ENCODE measurements around the gene ARL6IP4. TPM values are rescaled to one million over a fixed set of nuclear protein-coding genes. Genes with fewer than 3 reads are reported as not detected.
"Not testable (repeated sequence)": the region's sequence is repeated elsewhere in the genome, so short reads cannot be mapped to it uniquely, and the experiment has no call there.

The ARL6IP4 gene
- total RNA-seq, 3 donors from 2014 or later: 127 to 171 (median 128) TPM

GRCh38 chr12:122939125-122939524, 41.4 kb upstream of the ARL6IP4 start:
- intact Hi-C loops (cut with DNase I, micrococcal nuclease): no loop called here
- ATAC-seq (peak; percentile 18), DNase-seq (no peak)
- Histone ChIP-seq H3K4me3 (no peak overlapping the region), H3K9me3 (no peaks in the 10 kb centered on the region), H3K4me1 (ENCODE audit: low read depth) (no peaks in the 10 kb centered on the region), H3K36me3 (ENCODE audit: low read depth) (no peaks in the 10 kb centered on the region)
- no peak for TF ChIP-seq CTCF (IDR thresholded peaks at IDR 0.05)

GRCh38 chr12:122941351-122941750, 39.1 kb upstream of the ARL6IP4 start:
- H3K36me3 ChIP-seq (ENCODE audit: low read depth); H3K9me3 ChIP-seq; DNase-seq; H3K4me3 ChIP-seq; ATAC-seq; H3K4me1 ChIP-seq (ENCODE audit: low read depth); intact Hi-C loops (cut with DNase I, micrococcal nuclease): not testable (repeated sequence)

- ATAC-seq: no peak
These were observed 37.8 kb upstream of the ARL6IP4 start for GRCh38 chr12:122942637-122943036.

GRCh38 chr12:122943196-122943595, 37.3 kb upstream of the ARL6IP4 start:
- Histone ChIP-seq H3K4me1 (ENCODE audit: low read depth) (peaks cover 16% of the 10 kb centered on the region), H3K4me3 (no peak overlapping the region), H3K9me3 (no peaks in the 10 kb centered on the region), H3K36me3 (ENCODE audit: low read depth) (no peaks in the 10 kb centered on the region)
- no peak for TF ChIP-seq CTCF (IDR thresholded peaks at IDR 0.05)
- no peak for ATAC-seq
- intact Hi-C loops (cut with DNase I, micrococcal nuclease): no loop called here
- no peak for DNase-seq

More at GRCh38 chr12:122942637-122943036, 37.8 kb upstream of the ARL6IP4 start:
- no peak for TF ChIP-seq CTCF (IDR thresholded peaks at IDR 0.05)
- H3K36me3 ChIP-seq (ENCODE audit: low read depth): no peaks in the 10 kb centered on the region
- H3K4me3 ChIP-seq: no peak overlapping the region
- no peak for DNase-seq
- peaks cover 10% of the 10 kb centered on the region for H3K4me1 ChIP-seq (ENCODE audit: low read depth)
- intact Hi-C loops (cut with DNase I, micrococcal nuclease): no loop called here
- no peaks in the 10 kb centered on the region for H3K9me3 ChIP-seq

- DNase-seq (peak in 1 of 3 donors; percentile 46), ATAC-seq (peak; percentile 50)
- intact Hi-C loops (cut with DNase I, micrococcal nuclease): no loop called here
- TF ChIP-seq CTCF (IDR thresholded peaks at IDR 0.05): no peak
- Histone ChIP-seq H3K9me3 (no peaks in the 10 kb centered on the region), H3K4me3 (no peak overlapping the region), H3K36me3 (ENCODE audit: low read depth) (no peaks in the 10 kb centered on the region), H3K4me1 (ENCODE audit: low read depth) (peaks cover 16% of the 10 kb centered on the region)
These were observed 35.6 kb upstream of the ARL6IP4 start for GRCh38 chr12:122944605-122945592.

GRCh38 chr12:122946690-122947341, 33.7 kb upstream of the ARL6IP4 start:
- peaks cover 24% of the 10 kb centered on the region for H3K4me1 ChIP-seq (ENCODE audit: low read depth)

More at GRCh38 chr12:122946690-122947341, 33.7 kb upstream of the ARL6IP4 start:
- no peak overlapping the region for H3K4me3 ChIP-seq
- intact Hi-C loops (cut with DNase I, micrococcal nuclease): no loop called here
- no peak for TF ChIP-seq CTCF (IDR thresholded peaks at IDR 0.05)
- ATAC-seq: peak; percentile 84
- no peaks in the 10 kb centered on the region for H3K9me3 ChIP-seq
- no peaks in the 10 kb centered on the region for H3K36me3 ChIP-seq (ENCODE audit: low read depth)
- DNase-seq: peak; percentile 83 to 94 (median 85)
